Posterior vena cava (tissue), 2 donors: ENCODE results near the gene MALL. TPM values are rescaled to one million over a fixed set of nuclear protein-coding genes. Genes with fewer than 3 reads are reported as not detected.

ENCODE experiments used
- microRNA-seq, 2 donors: library from miRNA; unstranded; fragments of <30 nt; microRNA quantifications; one replicate each; pipeline ENCODE4 v1.2.0, GENCODE V29; 2020 to 2021; ENCODE audit warnings: borderline microRNAs expressed in 2 of 2
- total RNA-seq, 2 donors: library from RNA; stranded (reverse); fragmentation: NEBNext Ultra II Directional; extraction: Animal tissue kit (Norgen Biotek cat#: 25700); gene quantifications; one replicate each; pipeline ENCODE4 v1.2.1, GENCODE V29; 2021
- donor health status: DM: yes; HTN: yes; CAD: no.
- donor health status: DM: yes; HTN: yes; CAD: no.

MALL gene
- total RNA-seq, 2 donors from 2014 or later = 35.1 to 38.8 TPM

Small RNA genes within 50 kb of the gene (microRNA-seq; reads per million reads assigned to microRNA genes)
- 0 reads per million in 2 donors for gene MIR4267
- gene MIR4436B1 = 0 reads per million in 2 donors

Other genes with a start within 250 kb of the MALL start
- 1 to 10 TPM; 4.6 to 4.9 TPM for gene LIMS3, start 217.1 kb downstream of the MALL start, total RNA-seq
- 1 to 10 TPM; 7.9 to 8.4 TPM for gene NPHP1, start 89.2 kb upstream of the MALL start, total RNA-seq
- 10 to 100 TPM; 41.8 to 58.5 TPM for gene MTLN, start 96.7 kb upstream of the MALL start, total RNA-seq